Gastroesophageal sphincter (tissue), 3 donors: Measurements from ENCODE around the gene MACROD2.

Source experiments
- POLR2AphosphoS5 ChIP-seq: sonication (generic); formaldehyde crosslinking; IDR thresholded peaks from one replicate; pipeline ENCODE4 v1.6.1; 2017; ENCODE audit warnings: antibody characterized with exemption
- TF ChIP-seq, protein P1 (sequence below), 4 experiments: fragments of 200-600 bp in 2 of 4; fragments of 450-650 bp in 2 of 4; sonication (generic) in 1 of 4; IDR thresholded peaks; one replicate each; pipeline ENCODE4 v1.5.1; 2017 to 2019; ENCODE audit warnings: antibody characterized with exemption in 4 of 4, mild to moderate bottlenecking in 2 of 4, moderate library complexity in 2 of 4

DNA sequence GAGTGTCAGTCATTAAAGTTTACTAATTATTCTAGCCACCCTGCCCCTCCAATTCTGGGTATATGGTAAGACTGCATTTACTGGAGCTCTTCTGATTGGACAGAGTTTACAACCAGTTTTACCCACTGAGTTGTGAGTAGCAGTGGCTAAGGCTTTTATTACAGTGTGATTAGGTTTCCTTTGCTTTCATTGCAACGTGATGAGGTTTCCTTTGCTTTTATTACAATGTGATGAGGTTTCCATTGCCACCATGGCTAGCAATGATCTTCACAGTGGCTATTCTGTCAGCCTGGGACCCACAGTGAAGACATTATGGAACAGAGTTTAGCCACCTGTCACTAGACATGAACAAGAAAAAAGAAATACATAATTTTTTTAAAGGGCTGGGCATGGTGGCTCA is 1052.3 kb downstream of the MACROD2 start:
- TF ChIP-seq, protein P1, sequence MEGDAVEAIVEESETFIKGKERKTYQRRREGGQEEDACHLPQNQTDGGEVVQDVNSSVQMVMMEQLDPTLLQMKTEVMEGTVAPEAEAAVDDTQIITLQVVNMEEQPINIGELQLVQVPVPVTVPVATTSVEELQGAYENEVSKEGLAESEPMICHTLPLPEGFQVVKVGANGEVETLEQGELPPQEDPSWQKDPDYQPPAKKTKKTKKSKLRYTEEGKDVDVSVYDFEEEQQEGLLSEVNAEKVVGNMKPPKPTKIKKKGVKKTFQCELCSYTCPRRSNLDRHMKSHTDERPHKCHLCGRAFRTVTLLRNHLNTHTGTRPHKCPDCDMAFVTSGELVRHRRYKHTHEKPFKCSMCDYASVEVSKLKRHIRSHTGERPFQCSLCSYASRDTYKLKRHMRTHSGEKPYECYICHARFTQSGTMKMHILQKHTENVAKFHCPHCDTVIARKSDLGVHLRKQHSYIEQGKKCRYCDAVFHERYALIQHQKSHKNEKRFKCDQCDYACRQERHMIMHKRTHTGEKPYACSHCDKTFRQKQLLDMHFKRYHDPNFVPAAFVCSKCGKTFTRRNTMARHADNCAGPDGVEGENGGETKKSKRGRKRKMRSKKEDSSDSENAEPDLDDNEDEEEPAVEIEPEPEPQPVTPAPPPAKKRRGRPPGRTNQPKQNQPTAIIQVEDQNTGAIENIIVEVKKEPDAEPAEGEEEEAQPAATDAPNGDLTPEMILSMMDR (IDR thresholded peaks at IDR 0.05) = no peak
- TF ChIP-seq POLR2AphosphoS5 = no peak
